ENCODE measurements around the gene GRIN2D. TPM values are rescaled to one million over a fixed set of nuclear protein-coding genes. Genes with fewer than 3 reads are reported as not detected.
A peak's percentile ranks its signal among the peaks of the same experiment; 100 is the strongest.

GRIN2D gene
- total RNA-seq, 1 donor from 2014 or later: 21.7 TPM

DNA sequence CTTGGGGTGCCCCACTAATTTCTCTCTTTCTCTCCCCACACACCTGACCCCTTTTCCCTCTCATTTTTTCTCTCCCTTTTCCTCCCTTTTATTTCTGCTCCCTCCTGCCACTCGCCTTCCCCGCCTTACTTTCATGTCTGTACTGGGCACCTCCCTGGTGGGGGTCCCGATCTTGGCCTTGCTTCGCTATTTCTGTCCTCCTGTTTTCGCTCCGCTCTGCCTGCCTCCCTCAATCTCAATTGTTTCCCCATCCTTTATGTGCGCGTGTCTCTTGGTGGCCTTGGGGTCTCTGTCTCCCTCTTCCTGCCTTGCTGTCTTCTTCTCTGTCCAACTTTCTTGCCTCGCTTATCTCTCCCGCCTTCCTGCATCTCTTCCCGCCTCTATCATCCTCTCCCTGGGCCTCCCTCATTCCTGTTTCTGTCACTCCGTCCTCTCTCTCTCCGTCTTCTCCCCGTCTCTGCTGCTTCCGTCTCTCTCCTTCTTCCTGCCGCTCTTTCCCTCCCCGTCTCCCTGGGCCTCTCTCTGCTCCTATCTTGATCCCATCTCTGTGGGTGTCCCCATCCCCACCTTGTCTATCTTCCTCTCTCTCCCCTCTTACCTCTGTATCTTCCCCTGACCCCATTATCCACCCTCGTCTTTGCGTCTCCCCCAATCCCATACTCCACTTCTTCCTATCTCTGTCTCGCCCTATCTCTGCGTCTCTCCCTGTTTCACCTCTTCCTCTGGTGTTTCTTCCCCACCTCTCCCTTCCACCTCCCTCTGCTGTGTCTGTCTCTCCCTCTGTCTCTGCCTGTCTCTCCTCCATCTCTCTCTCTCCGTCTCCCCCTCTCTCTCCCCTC is 4.0 kb downstream of the GRIN2D start:
- H3K27me3 Mint-ChIP-seq (ENCODE audit: unreplicated experiment): peaks cover 21% of the 10 kb centered on the region
- H3K4me3 Mint-ChIP-seq (ENCODE audit: unreplicated experiment): peak overlapping the region; percentile 78
- H3K9me3 Mint-ChIP-seq (ENCODE audit: unreplicated experiment): peaks cover 17% of the 10 kb centered on the region
- H3K27ac Mint-ChIP-seq (ENCODE audit: unreplicated experiment): peak overlapping the region; percentile 90
- no peak for DNase-seq
- H3K4me1 Mint-ChIP-seq (ENCODE audit: low read depth, unreplicated experiment): peaks cover 25% of the 10 kb centered on the region
- TF ChIP-seq, protein P1, sequence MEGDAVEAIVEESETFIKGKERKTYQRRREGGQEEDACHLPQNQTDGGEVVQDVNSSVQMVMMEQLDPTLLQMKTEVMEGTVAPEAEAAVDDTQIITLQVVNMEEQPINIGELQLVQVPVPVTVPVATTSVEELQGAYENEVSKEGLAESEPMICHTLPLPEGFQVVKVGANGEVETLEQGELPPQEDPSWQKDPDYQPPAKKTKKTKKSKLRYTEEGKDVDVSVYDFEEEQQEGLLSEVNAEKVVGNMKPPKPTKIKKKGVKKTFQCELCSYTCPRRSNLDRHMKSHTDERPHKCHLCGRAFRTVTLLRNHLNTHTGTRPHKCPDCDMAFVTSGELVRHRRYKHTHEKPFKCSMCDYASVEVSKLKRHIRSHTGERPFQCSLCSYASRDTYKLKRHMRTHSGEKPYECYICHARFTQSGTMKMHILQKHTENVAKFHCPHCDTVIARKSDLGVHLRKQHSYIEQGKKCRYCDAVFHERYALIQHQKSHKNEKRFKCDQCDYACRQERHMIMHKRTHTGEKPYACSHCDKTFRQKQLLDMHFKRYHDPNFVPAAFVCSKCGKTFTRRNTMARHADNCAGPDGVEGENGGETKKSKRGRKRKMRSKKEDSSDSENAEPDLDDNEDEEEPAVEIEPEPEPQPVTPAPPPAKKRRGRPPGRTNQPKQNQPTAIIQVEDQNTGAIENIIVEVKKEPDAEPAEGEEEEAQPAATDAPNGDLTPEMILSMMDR (IDR thresholded peaks at IDR 0.05; ENCODE audit: partially characterized antibody, unreplicated experiment): no peak
- no peaks in the 10 kb centered on the region for H3K36me3 Mint-ChIP-seq (ENCODE audit: unreplicated experiment)

DNA sequence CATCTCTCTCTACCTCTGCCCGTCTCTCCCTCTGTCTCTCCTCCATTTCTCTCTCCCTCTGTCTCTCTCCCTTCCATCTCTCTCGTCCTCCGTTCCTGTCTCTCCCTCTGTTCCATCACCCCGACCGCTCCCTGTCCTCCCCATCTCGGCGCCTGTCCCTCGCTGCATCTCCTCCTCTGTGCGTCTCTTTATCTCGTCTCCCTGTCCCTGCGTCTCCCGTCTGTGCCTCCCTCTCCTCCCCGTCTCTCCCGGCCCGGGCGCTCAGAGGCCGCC is 4.6 kb downstream of the GRIN2D start:
- H3K27me3 Mint-ChIP-seq (ENCODE audit: unreplicated experiment): peaks cover 21% of the 10 kb centered on the region
- peak overlapping the region; percentile 90 for H3K27ac Mint-ChIP-seq (ENCODE audit: unreplicated experiment)
- no peak for DNase-seq

DNA sequence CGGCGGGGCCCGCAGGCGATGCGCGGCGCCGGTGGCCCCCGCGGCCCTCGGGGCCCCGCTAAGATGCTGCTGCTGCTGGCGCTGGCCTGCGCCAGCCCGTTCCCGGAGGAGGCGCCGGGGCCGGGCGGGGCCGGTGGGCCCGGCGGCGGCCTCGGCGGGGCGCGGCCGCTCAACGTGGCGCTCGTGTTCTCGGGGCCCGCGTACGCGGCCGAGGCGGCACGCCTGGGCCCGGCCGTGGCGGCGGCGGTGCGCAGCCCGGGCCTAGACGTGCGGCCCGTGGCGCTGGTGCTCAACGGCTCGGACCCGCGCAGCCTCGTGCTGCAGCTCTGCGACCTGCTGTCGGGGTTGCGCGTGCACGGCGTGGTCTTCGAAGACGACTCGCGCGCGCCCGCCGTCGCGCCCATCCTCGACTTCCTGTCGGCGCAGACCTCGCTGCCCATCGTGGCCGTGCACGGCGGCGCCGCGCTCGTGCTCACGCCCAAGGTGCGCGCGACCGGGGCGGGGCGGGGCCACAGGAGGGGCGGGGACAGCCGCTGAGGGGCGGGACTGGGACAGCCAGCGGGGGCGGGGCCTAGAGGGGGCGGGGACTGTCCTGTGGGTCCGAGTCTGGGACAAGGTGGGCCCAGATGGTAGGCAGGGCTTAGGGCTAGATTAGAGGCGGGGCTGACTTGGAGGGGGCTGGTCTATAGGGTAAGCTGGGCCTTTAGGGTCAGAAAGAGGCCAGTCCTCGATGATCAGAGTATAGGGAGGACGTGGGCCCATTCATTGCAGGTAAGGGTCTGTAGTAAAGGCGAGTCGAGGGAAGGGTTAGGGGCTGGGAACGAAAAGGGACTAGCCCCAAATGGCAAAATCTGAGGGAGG is 5.1 kb downstream of the GRIN2D start:
- peaks cover 17% of the 10 kb centered on the region for H3K9me3 Mint-ChIP-seq (ENCODE audit: unreplicated experiment)
- peak; percentile 89 for DNase-seq
- TF ChIP-seq, protein P1 (IDR thresholded peaks at IDR 0.05; ENCODE audit: partially characterized antibody, unreplicated experiment): no peak
- H3K4me1 Mint-ChIP-seq (ENCODE audit: low read depth, unreplicated experiment): peaks cover 26% of the 10 kb centered on the region
- peak overlapping the region; percentile 77 for H3K4me3 Mint-ChIP-seq (ENCODE audit: unreplicated experiment)
- H3K36me3 Mint-ChIP-seq (ENCODE audit: unreplicated experiment): no peaks in the 10 kb centered on the region
- peak overlapping the region; percentile 62 for H3K27ac Mint-ChIP-seq (ENCODE audit: unreplicated experiment)
- peaks cover 21% of the 10 kb centered on the region for H3K27me3 Mint-ChIP-seq (ENCODE audit: unreplicated experiment)

More for the DNA sequence above, 4.6 kb downstream of the GRIN2D start:
- TF ChIP-seq, protein P1 (IDR thresholded peaks at IDR 0.05; ENCODE audit: partially characterized antibody, unreplicated experiment): no peak
- Mint-ChIP-seq H3K36me3 (ENCODE audit: unreplicated experiment) (no peaks in the 10 kb centered on the region), H3K4me3 (ENCODE audit: unreplicated experiment) (peak overlapping the region; percentile 78), H3K9me3 (ENCODE audit: unreplicated experiment) (peaks cover 17% of the 10 kb centered on the region), H3K4me1 (ENCODE audit: low read depth, unreplicated experiment) (peaks cover 23% of the 10 kb centered on the region)

DNA sequence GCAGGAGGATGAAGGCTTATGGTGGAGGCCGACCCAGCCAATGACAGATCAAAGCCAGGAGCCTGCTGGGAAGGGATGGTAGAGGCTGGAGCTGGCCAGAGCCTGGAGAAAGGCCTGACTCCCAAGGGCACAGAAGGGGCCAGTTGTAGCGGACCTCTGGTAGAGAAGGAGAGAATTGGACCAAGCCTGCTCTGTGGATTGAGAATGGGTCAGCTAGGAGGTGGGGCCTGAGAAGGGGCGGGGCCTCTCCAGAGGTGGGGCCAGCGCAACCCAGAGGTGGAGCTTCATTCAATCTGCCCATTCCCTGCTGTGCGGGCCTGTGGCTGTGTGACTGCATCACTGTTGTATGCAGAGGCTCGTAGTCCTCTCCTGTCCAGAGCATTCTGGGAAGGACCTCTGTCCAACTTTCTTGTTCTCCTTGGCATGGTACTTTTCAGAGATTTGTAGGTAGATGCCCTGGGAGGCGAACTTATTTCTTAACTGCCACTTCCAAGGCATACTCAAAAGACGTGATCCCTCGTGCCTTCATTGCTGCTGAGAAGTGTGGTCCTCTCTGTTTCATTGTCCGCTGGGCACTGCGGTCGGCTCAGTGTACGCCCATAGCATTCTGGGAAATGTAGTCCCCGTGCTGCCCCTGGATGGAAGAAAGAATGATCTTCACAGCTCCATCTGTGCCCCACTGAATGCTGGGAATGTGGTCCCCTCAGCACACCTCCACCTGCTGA is 6.7 kb downstream of the GRIN2D start:
- Mint-ChIP-seq H3K36me3 (ENCODE audit: unreplicated experiment) (no peaks in the 10 kb centered on the region), H3K4me3 (ENCODE audit: unreplicated experiment) (peak overlapping the region; percentile 81), H3K4me1 (ENCODE audit: low read depth, unreplicated experiment) (peaks cover 22% of the 10 kb centered on the region), H3K9me3 (ENCODE audit: unreplicated experiment) (peaks cover 17% of the 10 kb centered on the region), H3K27ac (ENCODE audit: unreplicated experiment) (peak overlapping the region; percentile 92), H3K27me3 (ENCODE audit: unreplicated experiment) (peaks cover 21% of the 10 kb centered on the region)
- TF ChIP-seq, protein P1 (IDR thresholded peaks at IDR 0.05; ENCODE audit: partially characterized antibody, unreplicated experiment): no peak
- peak; percentile 67 for DNase-seq

Measured in glutamatergic neuron (in vitro differentiated cells).